ENCODE measurements around the gene SMURF1. TPM values are rescaled to one million over a fixed set of nuclear protein-coding genes. Genes with fewer than 3 reads are reported as not detected.

The SMURF1 gene
- total RNA-seq, 6 experiments from 2014 or later = 17.8 to 23.4 (median 21.3) TPM

- no peaks in the 10 kb centered on the region for H3K4me1 Mint-ChIP-seq (ENCODE audit: low read depth)
- DNase-seq = no peak
- H3K9me3 Mint-ChIP-seq = no peaks in the 10 kb centered on the region; the same call in 1 of the 2 replicates
- no peak overlapping the region for H3K4me3 Mint-ChIP-seq
- H3K27me3 Mint-ChIP-seq (ENCODE audit: insufficient read depth) = peaks cover 11% of the 10 kb centered on the region
- H3K27ac Mint-ChIP-seq = no peak overlapping the region
- H3K36me3 Mint-ChIP-seq (ENCODE audit: low read depth) = peaks cover 63% of the 10 kb centered on the region
- TF ChIP-seq CTCF (IDR thresholded peaks at IDR 0.05) = no peak
Observed at GRCh38 chr7:99014113-99014985, 129.6 kb downstream of the SMURF1 start.

GRCh38 chr7:99013266-99014112 is 130.4 kb downstream of the SMURF1 start:
- no peak for DNase-seq
- Mint-ChIP-seq H3K9me3 (no peaks in the 10 kb centered on the region; the same call in 1 of the 2 replicates), H3K36me3 (ENCODE audit: low read depth) (peaks cover 57% of the 10 kb centered on the region), H3K4me3 (no peak overlapping the region), H3K27me3 (ENCODE audit: insufficient read depth) (peaks cover 11% of the 10 kb centered on the region), H3K27ac (no peak overlapping the region), H3K4me1 (ENCODE audit: low read depth) (no peaks in the 10 kb centered on the region)
- no peak for TF ChIP-seq CTCF (IDR thresholded peaks at IDR 0.05)

- no peak for DNase-seq
- TF ChIP-seq CTCF (IDR thresholded peaks at IDR 0.05) = no peak
- peaks cover 11% of the 10 kb centered on the region for H3K27me3 Mint-ChIP-seq (ENCODE audit: insufficient read depth)
Observed at GRCh38 chr7:99012722-99013121, 131.2 kb downstream of the SMURF1 start.

GRCh38 chr7:99011706-99012404 is 132.1 kb downstream of the SMURF1 start:
- H3K27me3 Mint-ChIP-seq (ENCODE audit: insufficient read depth) = peaks cover 11% of the 10 kb centered on the region
- H3K9me3 Mint-ChIP-seq = no peaks in the 10 kb centered on the region; the same call in 1 of the 2 replicates
- no peak for TF ChIP-seq CTCF (IDR thresholded peaks at IDR 0.05)
- DNase-seq = no peak
- H3K36me3 Mint-ChIP-seq (ENCODE audit: low read depth) = peaks cover 56% of the 10 kb centered on the region
- no peaks in the 10 kb centered on the region for H3K4me1 Mint-ChIP-seq (ENCODE audit: low read depth)
- no peak overlapping the region for H3K27ac Mint-ChIP-seq
- no peak overlapping the region for H3K4me3 Mint-ChIP-seq

More at GRCh38 chr7:99012722-99013121, 131.2 kb downstream of the SMURF1 start:
- no peaks in the 10 kb centered on the region for H3K4me1 Mint-ChIP-seq (ENCODE audit: low read depth)
- peaks cover 57% of the 10 kb centered on the region for H3K36me3 Mint-ChIP-seq (ENCODE audit: low read depth)
- no peak overlapping the region for H3K27ac Mint-ChIP-seq
- H3K4me3 Mint-ChIP-seq = no peak overlapping the region
- H3K9me3 Mint-ChIP-seq = no peaks in the 10 kb centered on the region; the same call in 1 of the 2 replicates

- no peak for DNase-seq
- Mint-ChIP-seq H3K27me3 (ENCODE audit: insufficient read depth) (peaks cover 11% of the 10 kb centered on the region), H3K4me3 (no peak overlapping the region), H3K36me3 (ENCODE audit: low read depth) (peaks cover 56% of the 10 kb centered on the region), H3K27ac (no peak overlapping the region), H3K4me1 (ENCODE audit: low read depth) (no peaks in the 10 kb centered on the region), H3K9me3 (no peaks in the 10 kb centered on the region; the same call in 1 of the 2 replicates)
- no peak for TF ChIP-seq CTCF (IDR thresholded peaks at IDR 0.05)
Observed at GRCh38 chr7:99011341-99011705, 132.6 kb downstream of the SMURF1 start.

Data from HFFc6 (cell line).